Nephron progenitor cell (in vitro differentiated cells): ENCODE measurements around the gene TRAF3IP1.

Source experiments
- DNase-seq: peaks from one replicate; pipeline ENCODE4 v3.0.0; 2021
- H3K27ac Mint-ChIP-seq: 2 replicates; pipeline ENCODE4 v1.8.0; 2021; ENCODE audit warnings: mild to moderate bottlenecking, moderate library complexity, mixed read lengths
- H3K27me3 Mint-ChIP-seq: 2 replicates; pipeline ENCODE4 v1.8.0; 2021; ENCODE audit warnings: mild to moderate bottlenecking, low read depth, mixed read lengths; ENCODE audit not compliant: poor library complexity
- H3K36me3 Mint-ChIP-seq: 2 replicates; pipeline ENCODE4 v1.8.0; 2021; ENCODE audit warnings: low read depth, mixed read lengths
- H3K4me1 Mint-ChIP-seq: 2 replicates; pipeline ENCODE4 v1.8.0; 2021; ENCODE audit warnings: mixed read lengths
- H3K4me3 Mint-ChIP-seq: 2 replicates; pipeline ENCODE4 v1.8.0; 2021; ENCODE audit warnings: mild to moderate bottlenecking, moderate library complexity, mixed read lengths
- H3K9me3 Mint-ChIP-seq: 2 replicates; pipeline ENCODE4 v1.8.0; 2021; ENCODE audit warnings: mild to moderate bottlenecking, moderate library complexity, mixed read lengths
- TF ChIP-seq, protein P1 (sequence below): fragments of 200-600 bp; sonication (generic); IDR thresholded peaks from 2 replicates; pipeline ENCODE4 v1.5.0; 2021; ENCODE audit warnings: antibody characterized with exemption

Gene TRAF3IP1

DNA sequence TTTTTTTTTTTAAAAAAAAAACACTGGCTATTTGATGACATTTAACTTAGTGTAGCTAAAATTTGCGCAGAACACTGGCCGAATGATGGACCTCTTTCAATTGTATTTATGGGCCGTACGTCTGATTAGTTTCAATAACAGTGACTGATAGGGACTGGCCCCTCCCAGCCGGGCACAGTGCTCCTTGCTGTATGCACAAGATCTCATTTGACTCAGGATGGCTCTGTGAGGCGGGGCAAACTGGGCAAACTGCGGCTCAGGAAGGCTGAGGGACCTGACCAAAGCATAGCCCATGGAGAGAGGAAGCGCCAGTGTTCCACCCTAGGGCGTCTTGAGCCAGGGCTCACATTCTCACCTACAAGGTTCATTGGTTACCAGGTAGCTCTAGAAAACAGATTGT, 21.2 kb downstream of the TRAF3IP1 start:
- DNase-seq = no peak
- Mint-ChIP-seq H3K4me3 (no peak overlapping the region), H3K4me1 (peaks cover 17% of the 10 kb centered on the region), H3K27ac (no peak overlapping the region), H3K9me3 (no peaks in the 10 kb centered on the region), H3K36me3 (peaks cover 4% of the 10 kb centered on the region), H3K27me3 (no peaks in the 10 kb centered on the region)
- TF ChIP-seq, protein P1, sequence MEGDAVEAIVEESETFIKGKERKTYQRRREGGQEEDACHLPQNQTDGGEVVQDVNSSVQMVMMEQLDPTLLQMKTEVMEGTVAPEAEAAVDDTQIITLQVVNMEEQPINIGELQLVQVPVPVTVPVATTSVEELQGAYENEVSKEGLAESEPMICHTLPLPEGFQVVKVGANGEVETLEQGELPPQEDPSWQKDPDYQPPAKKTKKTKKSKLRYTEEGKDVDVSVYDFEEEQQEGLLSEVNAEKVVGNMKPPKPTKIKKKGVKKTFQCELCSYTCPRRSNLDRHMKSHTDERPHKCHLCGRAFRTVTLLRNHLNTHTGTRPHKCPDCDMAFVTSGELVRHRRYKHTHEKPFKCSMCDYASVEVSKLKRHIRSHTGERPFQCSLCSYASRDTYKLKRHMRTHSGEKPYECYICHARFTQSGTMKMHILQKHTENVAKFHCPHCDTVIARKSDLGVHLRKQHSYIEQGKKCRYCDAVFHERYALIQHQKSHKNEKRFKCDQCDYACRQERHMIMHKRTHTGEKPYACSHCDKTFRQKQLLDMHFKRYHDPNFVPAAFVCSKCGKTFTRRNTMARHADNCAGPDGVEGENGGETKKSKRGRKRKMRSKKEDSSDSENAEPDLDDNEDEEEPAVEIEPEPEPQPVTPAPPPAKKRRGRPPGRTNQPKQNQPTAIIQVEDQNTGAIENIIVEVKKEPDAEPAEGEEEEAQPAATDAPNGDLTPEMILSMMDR = no peak

DNA sequence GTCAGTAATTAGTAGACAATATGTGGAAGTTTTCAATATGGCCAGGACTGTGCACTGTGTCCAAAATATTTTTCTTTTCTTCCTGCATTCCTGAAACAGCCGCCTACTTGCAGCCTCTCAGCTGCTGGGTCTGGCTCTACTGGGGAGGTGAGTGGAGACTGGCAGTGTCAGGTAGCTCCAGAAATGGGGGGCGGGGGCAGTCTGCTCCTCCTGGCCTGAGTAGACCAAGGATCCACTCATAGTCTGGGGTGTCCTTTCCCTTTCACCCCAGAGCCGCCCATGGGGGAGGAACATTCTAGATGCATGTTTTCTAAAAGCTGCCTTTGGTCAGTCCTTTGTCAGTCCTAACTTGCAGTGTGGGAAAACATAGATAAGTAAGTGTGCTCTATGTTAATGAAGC, 23.7 kb downstream of the TRAF3IP1 start:
- Mint-ChIP-seq H3K27me3 (no peaks in the 10 kb centered on the region), H3K9me3 (no peaks in the 10 kb centered on the region), H3K27ac (peak overlapping the region; percentile 39), H3K4me3 (no peak overlapping the region), H3K4me1 (peaks cover 15% of the 10 kb centered on the region), H3K36me3 (peaks cover 7% of the 10 kb centered on the region)
- TF ChIP-seq, protein P1 = no peak
- no peak for DNase-seq

GRCh38 chr2:238344517-238344916, 24.2 kb downstream of the TRAF3IP1 start:
- H3K9me3 Mint-ChIP-seq = no peaks in the 10 kb centered on the region
- no peaks in the 10 kb centered on the region for H3K27me3 Mint-ChIP-seq
- H3K27ac Mint-ChIP-seq = no peak overlapping the region
- H3K4me3 Mint-ChIP-seq = no peak overlapping the region
- peaks cover 12% of the 10 kb centered on the region for H3K36me3 Mint-ChIP-seq
- DNase-seq = no peak
- TF ChIP-seq, protein P1 = no peak
- H3K4me1 Mint-ChIP-seq = peaks cover 14% of the 10 kb centered on the region

- TF ChIP-seq, protein P1 = no peak
- Mint-ChIP-seq H3K4me1 (peaks cover 14% of the 10 kb centered on the region), H3K27ac (no peak overlapping the region), H3K9me3 (no peaks in the 10 kb centered on the region), H3K4me3 (no peak overlapping the region), H3K36me3 (peaks cover 13% of the 10 kb centered on the region), H3K27me3 (no peaks in the 10 kb centered on the region)
- no peak for DNase-seq
These were observed 25.1 kb downstream of the TRAF3IP1 start for GRCh38 chr2:238345297-238345968.

DNA sequence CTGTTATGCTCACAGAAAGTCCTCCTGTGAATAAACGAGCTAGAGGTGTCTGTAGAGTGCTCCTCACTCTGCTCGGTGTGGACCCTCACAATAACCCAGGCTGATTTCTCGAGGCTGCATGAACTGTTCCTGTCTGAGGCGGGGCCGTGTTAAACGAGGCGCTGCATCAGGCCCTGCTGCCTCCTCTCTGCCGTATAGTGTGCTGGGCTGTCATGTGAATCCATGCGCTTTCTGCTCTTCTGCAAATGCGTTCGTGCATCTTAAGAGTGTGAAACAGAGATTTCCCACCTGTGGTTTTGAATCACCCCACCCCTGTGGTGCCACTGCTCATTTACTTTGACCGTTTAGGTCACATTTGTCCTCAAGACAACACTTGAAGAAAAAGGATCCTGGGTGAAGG, 26.2 kb downstream of the TRAF3IP1 start:
- DNase-seq = peak; percentile 19
- H3K36me3 Mint-ChIP-seq = peaks cover 13% of the 10 kb centered on the region
- H3K27me3 Mint-ChIP-seq = no peaks in the 10 kb centered on the region
- H3K27ac Mint-ChIP-seq = peak overlapping the region; percentile 73
- H3K4me3 Mint-ChIP-seq = no peak overlapping the region
- TF ChIP-seq, protein P1 = no peak
- no peaks in the 10 kb centered on the region for H3K9me3 Mint-ChIP-seq
- peaks cover 14% of the 10 kb centered on the region for H3K4me1 Mint-ChIP-seq

- H3K27ac Mint-ChIP-seq = no peak overlapping the region
- peaks cover 14% of the 10 kb centered on the region for H3K4me1 Mint-ChIP-seq
- TF ChIP-seq, protein P1 = no peak
- no peaks in the 10 kb centered on the region for H3K9me3 Mint-ChIP-seq
- DNase-seq = no peak
- peaks cover 17% of the 10 kb centered on the region for H3K36me3 Mint-ChIP-seq
- no peaks in the 10 kb centered on the region for H3K27me3 Mint-ChIP-seq
- no peak overlapping the region for H3K4me3 Mint-ChIP-seq
These were observed 30.0 kb downstream of the TRAF3IP1 start for GRCh38 chr2:238350150-238350897.
